Breast epithelium (tissue), 3 donors: ENCODE data around the gene KIT.

Source experiments
- CTCF ChIP-seq, 3 donors: fragments of 450-650 bp; IDR thresholded peaks; one replicate each; pipeline ENCODE4 v1.5.1; 2016 to 2017; ENCODE audit warnings: antibody characterized with exemption in 3 of 3, mild to moderate bottlenecking in 3 of 3, moderate library complexity in 3 of 3
- POLR2A ChIP-seq: fragments of 450-650 bp; IDR thresholded peaks from one replicate; pipeline ENCODE4 v1.6.1; 2016; ENCODE audit warnings: antibody characterized with exemption, mild to moderate bottlenecking, moderate library complexity

- TF ChIP-seq POLR2A (no peak), CTCF (IDR thresholded peaks at IDR 0.05) (no peak)
These were observed 65.5 kb downstream of the KIT start for GRCh38 chr4:54723220-54723619.
